Osteocyte (in vitro differentiated cells): ENCODE results near the gene MYO1B. TPM values are rescaled to one million over a fixed set of nuclear protein-coding genes. Genes with fewer than 3 reads are reported as not detected.

Experiments
- DNase-seq: peaks from one replicate; pipeline ENCODE4 v3.0.0; 2021; ENCODE audit warnings: mixed read lengths; ENCODE audit not compliant: unreplicated experiment; ENCODE audit errors: extremely low spot score
- H3K27ac Mint-ChIP-seq: one replicate; pipeline ENCODE4 v1.8.0; 2021; ENCODE audit warnings: mild to moderate bottlenecking, mixed read lengths; ENCODE audit not compliant: unreplicated experiment
- H3K27me3 Mint-ChIP-seq: one replicate; pipeline ENCODE4 v1.8.0; 2021; ENCODE audit warnings: mixed read lengths; ENCODE audit not compliant: unreplicated experiment
- H3K36me3 Mint-ChIP-seq: one replicate; pipeline ENCODE4 v1.8.0; 2021; ENCODE audit warnings: mixed read lengths; ENCODE audit not compliant: unreplicated experiment
- H3K4me1 Mint-ChIP-seq: one replicate; pipeline ENCODE4 v1.8.0; 2021; ENCODE audit warnings: mixed read lengths; ENCODE audit not compliant: unreplicated experiment
- H3K4me3 Mint-ChIP-seq: one replicate; pipeline ENCODE4 v1.8.0; 2021; ENCODE audit warnings: mild to moderate bottlenecking, moderate library complexity, mixed read lengths; ENCODE audit not compliant: unreplicated experiment
- H3K9me3 Mint-ChIP-seq: one replicate; pipeline ENCODE4 v1.8.0; 2021; ENCODE audit warnings: mixed read lengths; ENCODE audit not compliant: unreplicated experiment
- CTCF ChIP-seq: fragments of 200-600 bp; sonication (generic); IDR thresholded peaks from 2 replicates; pipeline ENCODE4 v1.5.0; 2021; ENCODE audit warnings: antibody characterized with exemption, mild to moderate bottlenecking, moderate library complexity
- total RNA-seq: library from RNA; stranded (reverse); gene quantifications from 2 replicates; pipeline ENCODE4 v1.2.1, GENCODE V29; 2021

MYO1B gene
- total RNA-seq, 1 donor from 2014 or later = 91.1 TPM

GRCh38 chr2:191462370-191462769 is 217.2 kb downstream of the MYO1B start:
- H3K4me3 Mint-ChIP-seq = no peak overlapping the region
- H3K27ac Mint-ChIP-seq = no peak overlapping the region
- no peaks in the 10 kb centered on the region for H3K27me3 Mint-ChIP-seq
- no peak for DNase-seq
- no peak for TF ChIP-seq CTCF
- peaks cover 26% of the 10 kb centered on the region for H3K9me3 Mint-ChIP-seq
- H3K4me1 Mint-ChIP-seq = peaks cover 10% of the 10 kb centered on the region
- H3K36me3 Mint-ChIP-seq = peaks cover 7% of the 10 kb centered on the region

GRCh38 chr2:191463790-191464189 is 218.6 kb downstream of the MYO1B start:
- DNase-seq = no peak
- H3K4me1 Mint-ChIP-seq = peaks cover 10% of the 10 kb centered on the region
- no peak overlapping the region for H3K27ac Mint-ChIP-seq
- H3K9me3 Mint-ChIP-seq = peaks cover 25% of the 10 kb centered on the region
- peaks cover 7% of the 10 kb centered on the region for H3K36me3 Mint-ChIP-seq
- no peak for TF ChIP-seq CTCF
- H3K27me3 Mint-ChIP-seq = no peaks in the 10 kb centered on the region
- no peak overlapping the region for H3K4me3 Mint-ChIP-seq

GRCh38 chr2:191465766-191466420 is 220.7 kb downstream of the MYO1B start:
- no peak for TF ChIP-seq CTCF
- DNase-seq = no peak
- Mint-ChIP-seq H3K9me3 (peaks cover 6% of the 10 kb centered on the region), H3K4me3 (no peak overlapping the region), H3K4me1 (peaks cover 10% of the 10 kb centered on the region), H3K27ac (peak overlapping the region; percentile 48), H3K27me3 (no peaks in the 10 kb centered on the region), H3K36me3 (peaks cover 2% of the 10 kb centered on the region)

- Mint-ChIP-seq H3K27ac (no peak overlapping the region), H3K4me3 (no peak overlapping the region), H3K27me3 (no peaks in the 10 kb centered on the region), H3K4me1 (peaks cover 10% of the 10 kb centered on the region), H3K36me3 (no peaks in the 10 kb centered on the region), H3K9me3 (no peaks in the 10 kb centered on the region)
- no peak for TF ChIP-seq CTCF
- DNase-seq = no peak
These were observed 221.9 kb downstream of the MYO1B start for GRCh38 chr2:191467113-191467512.

- no peaks in the 10 kb centered on the region for H3K9me3 Mint-ChIP-seq
- no peak for DNase-seq
- TF ChIP-seq CTCF = no peak
- peaks cover 10% of the 10 kb centered on the region for H3K4me1 Mint-ChIP-seq
- H3K4me3 Mint-ChIP-seq = no peak overlapping the region
- H3K27ac Mint-ChIP-seq = no peak overlapping the region
- H3K27me3 Mint-ChIP-seq = no peaks in the 10 kb centered on the region
- no peaks in the 10 kb centered on the region for H3K36me3 Mint-ChIP-seq
These were observed 225.1 kb downstream of the MYO1B start for GRCh38 chr2:191470306-191470705.
